ENCODE data around the gene XIAP. TPM values are rescaled to one million over a fixed set of nuclear protein-coding genes. Genes with fewer than 3 reads are reported as not detected.
"Not testable (repeated sequence)": the region's sequence is repeated elsewhere in the genome, so short reads cannot be mapped to it uniquely, and the experiment has no call there.

XIAP gene
- total RNA-seq, 4 donors from 2014 or later, result 21.0 to 39.3 (median 32.9) TPM

DNA sequence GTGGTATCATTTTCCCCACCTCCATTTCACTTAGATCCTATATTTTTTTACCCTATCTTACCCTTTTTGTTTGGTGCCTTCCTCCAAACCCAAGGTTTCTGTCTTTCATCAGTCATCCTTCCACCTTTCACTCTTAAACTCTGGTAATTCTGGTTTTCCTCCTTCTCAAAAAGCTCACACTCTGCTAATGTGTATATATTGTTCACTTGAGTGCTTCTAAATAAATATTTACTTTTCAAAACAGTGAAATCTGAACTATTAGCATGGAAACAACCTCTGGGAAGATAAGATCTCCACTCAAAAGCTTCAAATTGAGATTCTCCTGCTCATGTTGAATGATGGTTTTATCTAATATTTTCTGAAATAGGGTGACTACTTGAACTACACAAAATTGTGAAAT lies 21.5 kb downstream of the XIAP start:
- intact Hi-C loops (cut with DNase I), result no loop called here
- DNase-seq (ENCODE audit: extremely low spot score), result no peak
- Histone ChIP-seq H3K4me1 (peaks cover 5 to 24% (median 19%) of the 10 kb centered on the region in 4 donors), H3K27me3 (no peaks in the 10 kb centered on the region), H3K9me3 (no peaks in the 10 kb centered on the region), H3K27ac (replicated peaks in 1 of 4) (no peak overlapping the region), H3K36me3 (peaks cover 0 to 6% (median 4%) of the 10 kb centered on the region in 4 donors), H3K4me3 (no peak overlapping the region)
- TF ChIP-seq, protein P1, sequence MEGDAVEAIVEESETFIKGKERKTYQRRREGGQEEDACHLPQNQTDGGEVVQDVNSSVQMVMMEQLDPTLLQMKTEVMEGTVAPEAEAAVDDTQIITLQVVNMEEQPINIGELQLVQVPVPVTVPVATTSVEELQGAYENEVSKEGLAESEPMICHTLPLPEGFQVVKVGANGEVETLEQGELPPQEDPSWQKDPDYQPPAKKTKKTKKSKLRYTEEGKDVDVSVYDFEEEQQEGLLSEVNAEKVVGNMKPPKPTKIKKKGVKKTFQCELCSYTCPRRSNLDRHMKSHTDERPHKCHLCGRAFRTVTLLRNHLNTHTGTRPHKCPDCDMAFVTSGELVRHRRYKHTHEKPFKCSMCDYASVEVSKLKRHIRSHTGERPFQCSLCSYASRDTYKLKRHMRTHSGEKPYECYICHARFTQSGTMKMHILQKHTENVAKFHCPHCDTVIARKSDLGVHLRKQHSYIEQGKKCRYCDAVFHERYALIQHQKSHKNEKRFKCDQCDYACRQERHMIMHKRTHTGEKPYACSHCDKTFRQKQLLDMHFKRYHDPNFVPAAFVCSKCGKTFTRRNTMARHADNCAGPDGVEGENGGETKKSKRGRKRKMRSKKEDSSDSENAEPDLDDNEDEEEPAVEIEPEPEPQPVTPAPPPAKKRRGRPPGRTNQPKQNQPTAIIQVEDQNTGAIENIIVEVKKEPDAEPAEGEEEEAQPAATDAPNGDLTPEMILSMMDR (IDR thresholded peaks at IDR 0.05), result no peak
- TF ChIP-seq EP300 (IDR thresholded peaks at IDR 0.05), result no peak
- no peak for TF ChIP-seq POLR2AphosphoS5 (IDR thresholded peaks at IDR 0.05)
- TF ChIP-seq POLR2A (IDR thresholded peaks at IDR 0.05; ENCODE audit: low read depth), result no peak

DNA sequence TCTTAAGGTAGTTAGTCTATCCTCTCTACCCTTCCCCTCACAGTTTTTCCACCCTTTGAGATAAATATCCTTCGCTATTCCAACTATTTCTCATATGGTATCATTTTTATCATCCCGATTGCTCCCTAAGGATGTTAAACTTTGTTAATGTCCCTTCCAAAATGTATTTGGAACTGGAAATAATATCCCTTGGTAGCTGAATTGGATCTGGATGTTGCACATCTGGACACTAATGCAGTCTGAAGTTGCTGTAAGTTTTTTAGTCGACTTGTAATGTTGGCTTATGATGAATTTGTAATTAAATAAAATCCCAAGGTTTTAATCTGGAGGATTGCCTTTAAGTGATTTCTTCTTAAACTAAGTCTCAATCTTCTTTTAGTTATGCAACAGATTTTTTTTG lies 22.5 kb downstream of the XIAP start:
- Histone ChIP-seq H3K4me3 (no peak overlapping the region), H3K36me3 (peaks cover 0 to 11% (median 4%) of the 10 kb centered on the region in 4 donors), H3K9me3 (no peaks in the 10 kb centered on the region), H3K27me3 (no peaks in the 10 kb centered on the region), H3K4me1 (peaks cover 5 to 17% (median 16%) of the 10 kb centered on the region in 4 donors), H3K27ac (replicated peaks in 1 of 4) (no peak overlapping the region)
- WGBS, result 68% methylated on average over 3 of the region's 3 CpGs
- no peak for TF ChIP-seq POLR2AphosphoS5 (IDR thresholded peaks at IDR 0.05)
- TF ChIP-seq EP300 (IDR thresholded peaks at IDR 0.05), result no peak
- no peak for TF ChIP-seq POLR2A (IDR thresholded peaks at IDR 0.05; ENCODE audit: low read depth)
- TF ChIP-seq, protein P1 (IDR thresholded peaks at IDR 0.05), result no peak
- intact Hi-C loops (cut with DNase I), result no loop called here
- no peak for DNase-seq (ENCODE audit: extremely low spot score)

DNA sequence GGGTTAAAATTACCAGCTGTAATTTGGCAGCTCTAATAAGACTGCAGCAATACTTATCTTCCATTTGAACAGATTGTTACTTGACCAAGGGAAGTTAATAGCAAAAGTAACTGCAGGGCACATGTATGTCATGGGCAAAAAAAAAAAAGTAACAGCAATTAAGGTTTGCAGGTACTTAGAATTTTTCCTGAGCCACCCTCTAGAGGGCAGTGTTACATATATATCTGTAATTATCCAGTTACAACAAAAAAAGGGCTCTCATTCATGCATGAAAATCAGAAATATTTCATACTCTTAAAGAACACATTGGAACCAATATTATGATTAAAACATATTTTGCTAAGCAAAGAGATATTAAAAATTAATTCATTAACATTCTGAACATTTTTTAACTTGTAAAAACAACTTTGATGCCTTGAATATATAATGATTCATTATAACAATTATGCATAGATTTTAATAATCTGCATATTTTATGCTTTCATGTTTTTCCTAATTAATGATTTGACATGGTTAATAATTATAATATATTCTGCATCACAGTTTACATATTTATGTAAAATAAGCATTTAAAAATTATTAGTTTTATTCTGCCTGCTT lies 25.1 kb downstream of the XIAP start:
- peaks cover 0 to 21% (median 15%) of the 10 kb centered on the region in 4 donors for H3K36me3 ChIP-seq
- no peaks in the 10 kb centered on the region for H3K9me3 ChIP-seq
- H3K27ac ChIP-seq (replicated peaks in 1 of 4), result no peak overlapping the region
- no peaks in the 10 kb centered on the region for H3K4me1 ChIP-seq
- intact Hi-C loops (cut with DNase I), result no loop called here
- H3K27me3 ChIP-seq, result no peaks in the 10 kb centered on the region
- H3K4me3 ChIP-seq, result no peak overlapping the region
- no peak for DNase-seq (ENCODE audit: extremely low spot score)
- no peak for TF ChIP-seq POLR2A (IDR thresholded peaks at IDR 0.05; ENCODE audit: low read depth)
- TF ChIP-seq EP300 (IDR thresholded peaks at IDR 0.05), result no peak
- TF ChIP-seq, protein P1 (IDR thresholded peaks at IDR 0.05), result peak; percentile 28 to 54 (median 42)
- TF ChIP-seq POLR2AphosphoS5 (IDR thresholded peaks at IDR 0.05), result no peak

DNA sequence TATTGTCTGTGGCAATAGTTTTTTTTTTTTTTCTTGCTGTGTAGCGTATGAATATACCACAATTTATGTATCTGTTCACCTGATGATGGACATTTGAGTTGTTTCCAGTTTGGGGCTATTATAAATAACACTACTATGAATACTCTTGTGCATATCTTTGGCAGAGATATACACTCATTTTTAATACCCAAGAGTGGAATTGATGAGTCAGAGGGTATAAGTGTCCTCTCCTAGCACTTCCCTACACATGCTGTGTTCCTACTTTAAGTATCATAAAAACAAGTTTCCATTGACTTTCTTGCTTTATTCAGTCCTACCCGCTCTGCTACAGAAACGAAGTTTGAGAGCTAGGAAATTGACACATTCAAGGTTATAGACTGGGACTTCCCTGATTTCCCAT lies 39.8 kb downstream of the XIAP start:
- H3K36me3 ChIP-seq, result peaks cover 0 to 43% (median 11%) of the 10 kb centered on the region in 4 donors
- intact Hi-C loops (cut with DNase I), result no loop called here
- no peak for DNase-seq (ENCODE audit: extremely low spot score)
- 68% methylated on average over 3 of the region's 3 CpGs for WGBS
- TF ChIP-seq POLR2A (IDR thresholded peaks at IDR 0.05; ENCODE audit: low read depth) (no peak), EP300 (IDR thresholded peaks at IDR 0.05) (no peak), POLR2AphosphoS5 (IDR thresholded peaks at IDR 0.05) (no peak)
- TF ChIP-seq, protein P1 (IDR thresholded peaks at IDR 0.05), result no peak
- H3K27me3 ChIP-seq, result no peaks in the 10 kb centered on the region
- H3K4me1 ChIP-seq, result no peaks in the 10 kb centered on the region
- H3K27ac ChIP-seq (replicated peaks in 1 of 4), result no peak overlapping the region
- no peaks in the 10 kb centered on the region for H3K9me3 ChIP-seq
- H3K4me3 ChIP-seq, result no peak overlapping the region

DNA sequence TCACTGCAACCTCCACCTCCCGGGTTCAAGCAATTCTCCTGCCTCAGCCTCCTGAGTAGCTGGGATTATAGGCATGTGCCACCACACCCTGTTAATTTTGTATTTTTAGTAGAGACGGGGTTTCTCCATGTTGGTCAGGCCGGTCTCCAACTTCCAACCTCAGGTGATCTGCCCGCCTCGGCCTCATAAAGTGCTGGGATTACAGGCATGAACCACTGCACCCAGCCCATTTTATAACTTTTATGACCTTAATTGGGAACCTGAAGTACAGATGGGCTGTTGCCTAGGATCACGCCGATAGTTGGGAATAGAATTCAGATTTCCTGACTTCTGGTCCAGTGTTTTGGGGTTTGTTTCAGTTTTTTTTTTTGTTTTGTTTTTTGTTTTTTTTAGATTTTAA lies 43.4 kb downstream of the XIAP start:
- H3K9me3 ChIP-seq; H3K4me3 ChIP-seq; H3K4me1 ChIP-seq; H3K27me3 ChIP-seq; H3K27ac ChIP-seq (replicated peaks in 1 of 4); intact Hi-C loops (cut with DNase I); DNase-seq (ENCODE audit: extremely low spot score): not testable (repeated sequence)
- H3K36me3 ChIP-seq, result peaks cover 0 to 41% (median 7%) of the 10 kb centered on the region in 4 donors
- 91% methylated on average over 7 of the region's 7 CpGs for WGBS

Measured in esophagus muscularis mucosa (tissue), 4 donors.